ENCODE measurements around the gene GEMIN8. TPM values are rescaled to one million over a fixed set of nuclear protein-coding genes. Genes with fewer than 3 reads are reported as not detected.

The GEMIN8 gene
- total and polyA plus RNA-seq, 4 donors: 10.9 to 25.7 (median 22.9) TPM

GRCh38 chrX:14029039-14029424, 660 bp downstream of the GEMIN8 start:
- Histone ChIP-seq H3K4me3 (peak overlapping the region; percentile 75), H3K4me1 (ENCODE audit: control insufficient read depth in 5 of 5, insufficient read depth in 5 of 5, low read length in 5 of 5) (peaks cover 0 to 8% (median 3%) of the 10 kb centered on the region in 5 donors), H3K36me3 (ENCODE audit: control insufficient read depth in 4 of 4, insufficient read depth in 4 of 4, low read length in 4 of 4) (no peaks in the 10 kb centered on the region), H3K27me3 (ENCODE audit: control insufficient read depth in 3 of 3, insufficient read depth in 3 of 3, low read length in 2 of 3) (peaks cover 0 to 54% (median 22%) of the 10 kb centered on the region in 3 donors), H3K9ac (ENCODE audit: insufficient read depth in 1 of 2, low read length in 2 of 2) (peak overlapping the region; percentile 76 to 83), H3K27ac (ENCODE audit: low read depth in 1 of 2, low read length in 1 of 2) (peak overlapping the region; percentile 91 to 92), H3K9me3 (ENCODE audit: control insufficient read depth in 4 of 4, insufficient read depth in 3 of 4, low read length in 3 of 4) (peaks cover 0 to 4% (median 0%) of the 10 kb centered on the region in 4 donors)
- TF ChIP-seq CTCF (IDR thresholded peaks at IDR 0.05; ENCODE audit: control extremely low read depth, extremely low read depth): no peak
- ATAC-seq (ENCODE audit: insufficient read depth, low FRiP score): no peak
- DNase-seq: peak in 1 of 3 donors; percentile 21
- WGBS, 2 donors: 8 to 11% methylated on average over 7 of the region's 7 CpGs

- DNase-seq (peak in 1 of 3 donors; percentile 6), ATAC-seq (ENCODE audit: insufficient read depth, low FRiP score) (no peak)
- H3K9me3 ChIP-seq (ENCODE audit: control insufficient read depth in 4 of 4, insufficient read depth in 3 of 4, low read length in 3 of 4): peaks cover 0 to 4% (median 0%) of the 10 kb centered on the region in 4 donors
- H3K9ac ChIP-seq (ENCODE audit: insufficient read depth in 1 of 2, low read length in 2 of 2): peak overlapping the region in 1 of 2 donors; percentile 76
- H3K4me3 ChIP-seq: no peak overlapping the region
- WGBS, 2 donors: 51 to 58% methylated on average over 3 of the region's 3 CpGs
- TF ChIP-seq CTCF (IDR thresholded peaks at IDR 0.05; ENCODE audit: control extremely low read depth, extremely low read depth): no peak
- H3K36me3 ChIP-seq (ENCODE audit: control insufficient read depth in 4 of 4, insufficient read depth in 4 of 4, low read length in 4 of 4): no peaks in the 10 kb centered on the region
- no peak overlapping the region for H3K27ac ChIP-seq (ENCODE audit: low read depth in 1 of 2, low read length in 1 of 2)
- H3K4me1 ChIP-seq (ENCODE audit: control insufficient read depth in 5 of 5, insufficient read depth in 5 of 5, low read length in 5 of 5): peaks cover 0 to 8% (median 3%) of the 10 kb centered on the region in 5 donors
- peaks cover 0 to 52% (median 22%) of the 10 kb centered on the region in 3 donors for H3K27me3 ChIP-seq (ENCODE audit: control insufficient read depth in 3 of 3, insufficient read depth in 3 of 3, low read length in 2 of 3)
Observed at GRCh38 chrX:14028473-14028872, 1.2 kb downstream of the GEMIN8 start.

- H3K36me3 ChIP-seq (ENCODE audit: control insufficient read depth in 4 of 4, insufficient read depth in 4 of 4, low read length in 4 of 4): no peaks in the 10 kb centered on the region
- peak overlapping the region; percentile 56 to 70 for H3K27ac ChIP-seq (ENCODE audit: low read depth in 1 of 2, low read length in 1 of 2)
- H3K9ac ChIP-seq (ENCODE audit: insufficient read depth in 1 of 2, low read length in 2 of 2): no peak overlapping the region
- no peak for TF ChIP-seq CTCF (IDR thresholded peaks at IDR 0.05; ENCODE audit: control extremely low read depth, extremely low read depth)
- no peak overlapping the region for H3K4me3 ChIP-seq
- peaks cover 0 to 50% (median 22%) of the 10 kb centered on the region in 3 donors for H3K27me3 ChIP-seq (ENCODE audit: control insufficient read depth in 3 of 3, insufficient read depth in 3 of 3, low read length in 2 of 3)
- ATAC-seq (ENCODE audit: insufficient read depth, low FRiP score) (no peak), DNase-seq (no peak)
- H3K9me3 ChIP-seq (ENCODE audit: control insufficient read depth in 4 of 4, insufficient read depth in 3 of 4, low read length in 3 of 4): peaks cover 0 to 4% (median 0%) of the 10 kb centered on the region in 4 donors
- peaks cover 0 to 8% (median 3%) of the 10 kb centered on the region in 5 donors for H3K4me1 ChIP-seq (ENCODE audit: control insufficient read depth in 5 of 5, insufficient read depth in 5 of 5, low read length in 5 of 5)
Observed at GRCh38 chrX:14027511-14028019, 2.1 kb downstream of the GEMIN8 start.

- no peak for TF ChIP-seq CTCF (IDR thresholded peaks at IDR 0.05; ENCODE audit: control extremely low read depth, extremely low read depth)
- H3K4me1 ChIP-seq (ENCODE audit: control insufficient read depth in 5 of 5, insufficient read depth in 5 of 5, low read length in 5 of 5): peaks cover 0 to 8% (median 3%) of the 10 kb centered on the region in 5 donors
- no peaks in the 10 kb centered on the region for H3K36me3 ChIP-seq (ENCODE audit: control insufficient read depth in 4 of 4, insufficient read depth in 4 of 4, low read length in 4 of 4)
- no peak overlapping the region for H3K4me3 ChIP-seq
- peaks cover 0 to 52% (median 22%) of the 10 kb centered on the region in 3 donors for H3K27me3 ChIP-seq (ENCODE audit: control insufficient read depth in 3 of 3, insufficient read depth in 3 of 3, low read length in 2 of 3)
- peak overlapping the region in 1 of 2 donors; percentile 43 for H3K9ac ChIP-seq (ENCODE audit: insufficient read depth in 1 of 2, low read length in 2 of 2)
- DNase-seq (no peak), ATAC-seq (ENCODE audit: insufficient read depth, low FRiP score) (no peak)
- peaks cover 0 to 4% (median 0%) of the 10 kb centered on the region in 4 donors for H3K9me3 ChIP-seq (ENCODE audit: control insufficient read depth in 4 of 4, insufficient read depth in 3 of 4, low read length in 3 of 4)
- WGBS, 2 donors: 73 to 86% methylated on average over 1 of the region's 1 CpG
- peak overlapping the region; percentile 56 to 70 for H3K27ac ChIP-seq (ENCODE audit: low read depth in 1 of 2, low read length in 1 of 2)
Observed at GRCh38 chrX:14027036-14027435, 2.7 kb downstream of the GEMIN8 start.

Measured in lung (tissue), 12 donors.